ENCODE results near the gene FAM107B.

DNA sequence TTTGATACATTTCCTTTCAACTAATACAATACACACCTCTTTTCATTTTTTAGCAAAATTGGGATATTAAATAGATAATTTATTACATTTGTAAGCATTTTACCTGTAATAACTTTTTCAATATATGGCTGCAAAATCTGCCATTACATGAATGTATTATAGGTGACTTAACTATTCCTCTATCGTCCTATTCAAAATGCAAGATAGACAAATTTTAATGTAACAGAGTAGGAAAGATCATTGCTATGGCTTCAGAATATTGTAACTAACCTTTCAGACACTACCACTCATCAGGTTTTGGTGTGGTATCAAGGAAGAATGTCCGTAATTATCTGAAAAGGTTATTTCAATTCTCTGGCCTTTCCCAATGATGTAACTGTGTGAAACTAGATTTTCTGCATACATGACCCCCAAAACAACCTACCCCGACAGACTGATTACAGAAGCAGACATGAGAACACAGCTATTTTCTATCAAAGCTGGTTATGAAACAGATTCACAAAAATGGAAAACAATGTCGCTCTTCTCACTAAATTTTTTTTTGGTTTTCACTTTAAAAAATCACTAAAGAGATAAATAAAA is 211.2 kb downstream of the FAM107B start:
- TF ChIP-seq YY1 (tag by site-specific recombination; IDR thresholded peaks at IDR 0.05) (no peak), ZNF510 (tag by site-specific recombination; IDR thresholded peaks at IDR 0.05; ENCODE audit: insufficient replicate concordance) (no peak), RBAK (tag by site-specific recombination; IDR thresholded peaks at IDR 0.05) (no peak), ZNF792 (tag by site-specific recombination; IDR thresholded peaks at IDR 0.05) (no peak), SALL2 (tag by site-specific recombination; IDR thresholded peaks at IDR 0.05; ENCODE audit: borderline replicate concordance) (no peak)
- TF ChIP-seq, protein P1, sequence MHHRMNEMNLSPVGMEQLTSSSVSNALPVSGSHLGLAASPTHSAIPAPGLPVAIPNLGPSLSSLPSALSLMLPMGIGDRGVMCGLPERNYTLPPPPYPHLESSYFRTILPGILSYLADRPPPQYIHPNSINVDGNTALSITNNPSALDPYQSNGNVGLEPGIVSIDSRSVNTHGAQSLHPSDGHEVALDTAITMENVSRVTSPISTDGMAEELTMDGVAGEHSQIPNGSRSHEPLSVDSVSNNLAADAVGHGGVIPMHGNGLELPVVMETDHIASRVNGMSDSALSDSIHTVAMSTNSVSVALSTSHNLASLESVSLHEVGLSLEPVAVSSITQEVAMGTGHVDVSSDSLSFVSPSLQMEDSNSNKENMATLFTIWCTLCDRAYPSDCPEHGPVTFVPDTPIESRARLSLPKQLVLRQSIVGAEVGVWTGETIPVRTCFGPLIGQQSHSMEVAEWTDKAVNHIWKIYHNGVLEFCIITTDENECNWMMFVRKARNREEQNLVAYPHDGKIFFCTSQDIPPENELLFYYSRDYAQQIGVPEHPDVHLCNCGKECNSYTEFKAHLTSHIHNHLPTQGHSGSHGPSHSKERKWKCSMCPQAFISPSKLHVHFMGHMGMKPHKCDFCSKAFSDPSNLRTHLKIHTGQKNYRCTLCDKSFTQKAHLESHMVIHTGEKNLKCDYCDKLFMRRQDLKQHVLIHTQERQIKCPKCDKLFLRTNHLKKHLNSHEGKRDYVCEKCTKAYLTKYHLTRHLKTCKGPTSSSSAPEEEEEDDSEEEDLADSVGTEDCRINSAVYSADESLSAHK (tag by site-specific recombination; IDR thresholded peaks at IDR 0.05): no peak
- TF ChIP-seq, protein P2, sequence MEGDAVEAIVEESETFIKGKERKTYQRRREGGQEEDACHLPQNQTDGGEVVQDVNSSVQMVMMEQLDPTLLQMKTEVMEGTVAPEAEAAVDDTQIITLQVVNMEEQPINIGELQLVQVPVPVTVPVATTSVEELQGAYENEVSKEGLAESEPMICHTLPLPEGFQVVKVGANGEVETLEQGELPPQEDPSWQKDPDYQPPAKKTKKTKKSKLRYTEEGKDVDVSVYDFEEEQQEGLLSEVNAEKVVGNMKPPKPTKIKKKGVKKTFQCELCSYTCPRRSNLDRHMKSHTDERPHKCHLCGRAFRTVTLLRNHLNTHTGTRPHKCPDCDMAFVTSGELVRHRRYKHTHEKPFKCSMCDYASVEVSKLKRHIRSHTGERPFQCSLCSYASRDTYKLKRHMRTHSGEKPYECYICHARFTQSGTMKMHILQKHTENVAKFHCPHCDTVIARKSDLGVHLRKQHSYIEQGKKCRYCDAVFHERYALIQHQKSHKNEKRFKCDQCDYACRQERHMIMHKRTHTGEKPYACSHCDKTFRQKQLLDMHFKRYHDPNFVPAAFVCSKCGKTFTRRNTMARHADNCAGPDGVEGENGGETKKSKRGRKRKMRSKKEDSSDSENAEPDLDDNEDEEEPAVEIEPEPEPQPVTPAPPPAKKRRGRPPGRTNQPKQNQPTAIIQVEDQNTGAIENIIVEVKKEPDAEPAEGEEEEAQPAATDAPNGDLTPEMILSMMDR (tag by site-specific recombination; IDR thresholded peaks at IDR 0.05): no peak

Data from HEK293 (cell line).